Stimulated activated CD8-positive, alpha-beta memory T cell treated with anti-CD3 and anti-CD28 coated beads, Interleukin-15, amount 100 ng/mL, for 4 hours (primary cell): ENCODE results near the gene PSMB3.

Experiments used
- DNase-seq, 2 donors: peaks; one replicate each; pipeline ENCODE4 v3.0.0-alpha.2; 2020; ENCODE audit warnings: low read depth in 2 of 2

The PSMB3 gene

GRCh38 chr17:38752308-38753070, at the start of gene PSMB3:
PSMB3 (plus strand) TSS chr17:38752741; CDS start chr17:38752827, 86 bp downstream.
- peak; percentile 92 to 97 for DNase-seq

GRCh38 chr17:38702916-38703741, 49.4 kb upstream of the PSMB3 start:
- no peak for DNase-seq

DNA sequence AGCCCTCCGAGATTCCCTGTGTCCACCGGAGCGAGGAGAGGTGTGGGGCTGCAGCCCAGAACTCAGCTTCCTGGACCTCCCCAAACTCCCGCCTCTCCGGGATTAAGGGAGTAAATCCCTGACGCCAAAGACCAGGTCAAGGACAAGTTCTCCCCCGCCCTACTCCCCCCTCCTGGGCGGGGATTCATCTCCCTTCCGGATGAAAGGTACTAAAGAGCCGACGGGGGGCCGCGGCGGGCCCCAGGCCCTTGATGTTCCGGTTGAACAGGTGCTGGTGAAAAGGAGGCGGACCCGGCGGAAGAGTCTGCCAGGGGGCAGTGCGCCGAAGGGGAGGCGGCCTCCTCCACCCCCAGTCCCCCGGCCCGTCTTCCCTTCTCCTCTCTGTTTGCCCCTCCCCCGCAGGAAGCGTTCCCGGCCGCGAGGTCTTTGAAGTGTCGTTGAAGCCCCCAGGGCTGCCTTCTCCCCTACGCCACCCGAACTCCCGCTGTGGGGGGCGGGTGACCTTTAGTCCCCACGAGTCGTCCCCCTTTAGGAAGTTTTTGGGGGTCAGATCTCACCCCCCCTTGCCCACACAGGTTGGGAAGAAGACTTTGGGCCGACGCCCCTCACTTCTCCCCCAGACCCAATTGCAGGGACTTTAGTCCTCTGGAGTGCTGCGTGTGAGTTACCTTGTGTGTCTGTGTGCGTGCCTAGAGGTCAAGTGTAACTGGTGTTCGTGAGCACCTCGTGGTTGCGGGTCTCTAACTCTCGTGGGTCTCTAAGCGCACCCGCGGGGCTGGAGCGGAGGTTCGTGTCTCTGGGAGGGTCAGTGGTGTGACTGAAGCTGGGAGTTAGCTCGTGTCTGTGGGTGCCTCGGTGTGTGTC, 48.6 kb upstream of the PSMB3 start:
- peak; percentile 76 to 84 for DNase-seq

DNA sequence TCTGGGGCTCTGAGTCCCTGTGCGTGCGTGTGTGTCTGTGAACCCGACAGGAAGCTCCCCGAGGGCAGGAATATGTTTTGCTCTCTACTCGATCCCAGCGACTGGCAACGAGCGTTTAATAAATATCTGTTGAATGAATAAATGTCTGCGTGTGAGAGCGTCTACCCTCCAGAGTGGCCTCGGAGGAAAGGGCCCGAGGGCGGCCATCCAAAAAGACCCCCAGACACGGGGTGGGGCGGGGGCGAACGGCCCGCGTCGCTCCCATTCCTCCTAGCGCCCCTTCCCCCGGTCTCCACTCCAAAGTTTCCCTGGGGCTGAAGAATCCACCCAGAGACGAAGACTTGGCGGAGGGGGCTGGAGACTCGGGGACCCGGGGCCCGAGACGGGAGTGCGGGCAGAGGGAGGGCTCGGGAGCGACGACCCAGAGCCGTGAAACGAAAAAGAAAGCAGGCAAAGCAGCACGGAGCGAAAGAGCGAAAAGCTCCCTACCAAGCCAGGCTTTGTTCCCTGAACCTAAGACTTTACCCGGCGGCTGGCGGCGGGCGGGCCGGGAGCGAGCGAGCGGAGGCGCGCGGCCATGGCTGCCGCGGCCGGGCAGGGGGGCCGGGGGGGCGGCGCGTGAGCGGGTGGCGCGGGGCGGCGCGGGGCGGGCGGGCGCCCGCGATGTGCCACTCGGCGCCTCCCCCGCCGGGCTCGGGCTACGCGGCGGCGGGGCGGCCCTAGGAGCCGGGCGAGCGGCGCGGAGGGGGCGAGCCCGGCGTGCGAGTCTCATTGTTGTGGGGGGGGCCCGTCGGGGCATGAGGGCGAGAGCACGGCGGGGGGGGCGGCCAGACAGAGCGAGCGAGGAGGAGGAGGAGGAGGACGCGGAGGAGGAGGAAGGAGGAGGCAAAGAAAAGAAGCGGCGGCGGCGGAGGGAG, 47.7 kb upstream of the PSMB3 start, which contains the start of gene MLLT6:
MLLT6 (plus strand) TSS at position 668 of the 917 bp plus-strand sequence. CDS start 360 bp downstream, outside the sequence.
- DNase-seq = peak; percentile 75 to 81

DNA sequence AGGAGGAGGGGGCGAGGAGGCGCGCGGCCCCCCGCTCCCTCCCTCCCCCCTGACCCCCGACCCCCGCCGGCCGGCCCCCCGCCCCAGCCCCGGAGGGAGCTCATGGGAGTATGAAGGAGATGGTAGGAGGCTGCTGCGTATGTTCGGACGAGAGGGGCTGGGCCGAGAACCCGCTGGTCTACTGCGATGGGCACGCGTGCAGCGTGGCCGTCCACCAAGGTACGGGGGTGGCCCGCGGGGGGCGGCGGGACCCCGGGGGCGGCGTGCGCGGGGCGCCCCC, 47.1 kb upstream of the PSMB3 start:
- no peak for DNase-seq

GRCh38 chr17:38705803-38706504, 46.6 kb upstream of the PSMB3 start:
- DNase-seq = no peak

- DNase-seq = peak in 1 of 2 donors; percentile 42
Observed at GRCh38 chr17:38706505-38707216, 45.9 kb upstream of the PSMB3 start.

DNA sequence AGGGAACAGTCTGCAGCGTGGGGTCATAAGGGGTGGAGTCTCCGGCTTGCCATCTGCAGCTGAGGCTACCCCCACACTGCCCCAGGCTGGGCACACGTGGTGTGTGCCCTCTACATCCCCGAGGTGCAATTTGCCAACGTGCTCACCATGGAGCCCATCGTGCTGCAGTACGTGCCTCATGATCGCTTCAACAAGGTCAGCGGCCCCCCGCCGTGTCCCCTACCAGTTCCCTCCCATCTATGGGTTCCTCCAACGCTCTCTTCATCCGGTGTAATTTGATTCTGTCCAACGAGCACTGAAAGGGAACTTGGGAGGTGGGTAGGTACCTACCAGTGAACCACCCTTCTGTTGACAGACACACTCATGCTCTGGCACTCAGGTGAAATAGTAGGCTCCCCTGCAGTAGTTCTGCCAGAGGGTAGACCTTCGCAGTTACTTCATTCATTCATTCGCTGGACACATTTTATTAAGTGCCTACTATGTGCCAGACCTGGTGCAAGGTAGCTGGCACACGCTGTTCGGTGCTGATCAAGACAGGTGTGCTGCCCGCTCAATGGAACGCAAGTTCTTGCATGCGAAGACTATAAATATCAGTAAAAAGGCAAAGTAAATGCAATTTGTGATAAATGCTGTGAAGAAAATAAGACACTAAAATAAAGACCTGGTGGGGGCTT, 44.7 kb upstream of the PSMB3 start:
- DNase-seq = no peak

- DNase-seq = no peak
Observed at GRCh38 chr17:38709104-38709820, 43.3 kb upstream of the PSMB3 start.

GRCh38 chr17:38709864-38710603, 42.5 kb upstream of the PSMB3 start:
- DNase-seq = no peak

- no peak for DNase-seq
Observed at GRCh38 chr17:38710604-38710962, 42.0 kb upstream of the PSMB3 start.

DNA sequence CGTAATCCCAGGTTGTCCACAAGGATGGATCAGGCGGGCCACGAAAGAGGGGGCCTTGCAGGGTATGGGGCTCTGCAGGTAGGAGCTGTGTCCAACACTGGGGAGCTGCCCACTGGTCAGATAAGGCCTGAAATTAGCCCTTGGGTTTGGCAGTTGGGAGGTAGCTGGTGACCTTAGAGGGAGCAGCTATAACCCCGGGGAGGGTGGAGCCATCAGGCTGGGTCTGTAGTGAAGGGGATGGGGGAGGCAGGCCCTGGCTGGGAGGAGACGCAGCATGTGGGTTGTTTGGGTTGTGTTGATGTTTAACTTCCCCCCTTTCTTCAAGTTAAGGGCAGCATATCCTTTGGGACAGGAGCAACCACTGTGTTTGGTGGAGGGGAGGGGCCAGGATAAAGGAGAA, 41.6 kb upstream of the PSMB3 start:
- DNase-seq = no peak

GRCh38 chr17:38711792-38712571, 40.6 kb upstream of the PSMB3 start:
- no peak for DNase-seq

DNA sequence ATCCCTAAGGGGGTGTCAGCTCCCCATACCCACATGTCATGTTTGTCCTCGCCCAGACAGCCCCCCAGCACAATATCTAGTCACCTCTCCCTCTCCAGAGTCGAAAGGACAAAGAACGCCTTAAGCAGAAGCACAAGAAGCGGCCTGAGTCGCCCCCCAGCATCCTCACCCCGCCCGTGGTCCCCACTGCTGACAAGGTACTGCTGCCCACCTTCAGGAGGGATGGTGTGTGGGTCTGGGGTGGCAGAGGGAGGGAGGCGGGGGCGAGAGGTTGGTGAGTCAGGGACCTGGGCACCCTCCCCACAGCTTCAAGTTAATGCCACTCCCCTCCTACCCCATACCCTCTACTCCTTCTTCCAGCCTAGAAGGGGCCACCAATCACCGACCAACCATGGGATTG, 39.9 kb upstream of the PSMB3 start:
- DNase-seq = no peak

GRCh38 chr17:38713456-38714075, 39.0 kb upstream of the PSMB3 start:
- no peak for DNase-seq

GRCh38 chr17:38715216-38715943, 37.2 kb upstream of the PSMB3 start:
- DNase-seq = no peak
